ENCODE measurements around the gene PNRC1.

DNA sequence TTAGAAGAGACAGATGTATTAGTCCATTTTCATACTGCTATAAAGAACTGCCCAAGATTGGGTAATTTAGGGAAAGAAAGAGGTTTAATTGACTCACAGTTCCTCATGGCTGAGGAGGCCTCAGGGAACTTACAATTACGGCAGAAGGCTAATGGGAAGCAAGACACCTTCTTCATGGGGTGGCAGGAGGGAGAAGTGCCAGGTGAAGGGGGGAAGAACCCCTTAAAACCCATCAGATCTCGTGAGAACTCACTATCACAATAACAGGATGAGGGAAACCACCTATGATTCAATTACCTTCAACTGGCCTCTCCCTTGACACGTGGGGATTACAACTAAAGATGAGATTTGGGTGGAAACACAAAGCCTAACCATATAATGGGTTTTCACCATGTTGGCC lies 28.9 kb upstream of the PNRC1 start:
- no peak for TF ChIP-seq EZH2 (IDR thresholded peaks at IDR 0.05; ENCODE audit: borderline replicate concordance, low read depth, low read length, severe bottlenecking)
- TF ChIP-seq, protein P1, sequence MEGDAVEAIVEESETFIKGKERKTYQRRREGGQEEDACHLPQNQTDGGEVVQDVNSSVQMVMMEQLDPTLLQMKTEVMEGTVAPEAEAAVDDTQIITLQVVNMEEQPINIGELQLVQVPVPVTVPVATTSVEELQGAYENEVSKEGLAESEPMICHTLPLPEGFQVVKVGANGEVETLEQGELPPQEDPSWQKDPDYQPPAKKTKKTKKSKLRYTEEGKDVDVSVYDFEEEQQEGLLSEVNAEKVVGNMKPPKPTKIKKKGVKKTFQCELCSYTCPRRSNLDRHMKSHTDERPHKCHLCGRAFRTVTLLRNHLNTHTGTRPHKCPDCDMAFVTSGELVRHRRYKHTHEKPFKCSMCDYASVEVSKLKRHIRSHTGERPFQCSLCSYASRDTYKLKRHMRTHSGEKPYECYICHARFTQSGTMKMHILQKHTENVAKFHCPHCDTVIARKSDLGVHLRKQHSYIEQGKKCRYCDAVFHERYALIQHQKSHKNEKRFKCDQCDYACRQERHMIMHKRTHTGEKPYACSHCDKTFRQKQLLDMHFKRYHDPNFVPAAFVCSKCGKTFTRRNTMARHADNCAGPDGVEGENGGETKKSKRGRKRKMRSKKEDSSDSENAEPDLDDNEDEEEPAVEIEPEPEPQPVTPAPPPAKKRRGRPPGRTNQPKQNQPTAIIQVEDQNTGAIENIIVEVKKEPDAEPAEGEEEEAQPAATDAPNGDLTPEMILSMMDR (IDR thresholded peaks at IDR 0.05; ENCODE audit: borderline replicate concordance, extremely low read depth, low read length, poor library complexity, severe bottlenecking), result no peak

Data from DND-41 (cell line).